VCaP (cell line): Measurements from ENCODE around the gene TLE1.

Experiments
- H3K27ac ChIP-seq: fragments of 450-650 bp; 2 replicates; pipeline ENCODE4 v1.5.1; 2017
- CTCF ChIP-seq: fragments of 450-650 bp; conservative IDR thresholded peaks from 2 replicates; pipeline ENCODE4 v1.5.1; 2017; ENCODE audit warnings: mild to moderate bottlenecking, moderate library complexity

The TLE1 gene

GRCh38 chr9:81693671-81694378, 4.5 kb upstream of the TLE1 start:
- no peak overlapping the region for H3K27ac ChIP-seq
- TF ChIP-seq CTCF, result no peak

- peak overlapping the region; percentile 60; the same call in 1 of the 2 replicates for H3K27ac ChIP-seq
These were observed 1.0 kb upstream of the TLE1 start for GRCh38 chr9:81690251-81690851.

GRCh38 chr9:81689093-81689342, 329 bp downstream of the TLE1 start:
- peak overlapping the region; percentile 64 for H3K27ac ChIP-seq

More at GRCh38 chr9:81690251-81690851, 1.0 kb upstream of the TLE1 start:
- no peak for TF ChIP-seq CTCF

- peak overlapping the region; percentile 64 for H3K27ac ChIP-seq
These were observed 870 bp downstream of the TLE1 start for GRCh38 chr9:81688262-81689092.

GRCh38 chr9:81687521-81688261, 1.7 kb downstream of the TLE1 start:
- no peak for TF ChIP-seq CTCF
- peak overlapping the region; percentile 64 for H3K27ac ChIP-seq

GRCh38 chr9:81686614-81687520, 2.5 kb downstream of the TLE1 start:
- H3K27ac ChIP-seq, result peak overlapping the region; percentile 64
- TF ChIP-seq CTCF, result peak; percentile 80

GRCh38 chr9:81685763-81686613, 3.4 kb downstream of the TLE1 start:
- no peak; the same call in 1 of the 2 replicates for TF ChIP-seq CTCF
- peak overlapping the region; percentile 64 for H3K27ac ChIP-seq
